GM18873 (cell line): ENCODE measurements around the gene HYI.

Experiments used
- ATAC-seq: cut with Tn5 transposase; IDR thresholded peaks from one replicate; pipeline ENCODE4 v1.9.1; 2021; ENCODE audit warnings: mild to moderate bottlenecking, moderate library complexity, moderate number of reproducible peaks; ENCODE audit not compliant: unreplicated experiment, low FRiP score

Gene HYI

GRCh38 chr1:43445606-43446387, 7.9 kb downstream of the HYI start:
- no peak for ATAC-seq

DNA sequence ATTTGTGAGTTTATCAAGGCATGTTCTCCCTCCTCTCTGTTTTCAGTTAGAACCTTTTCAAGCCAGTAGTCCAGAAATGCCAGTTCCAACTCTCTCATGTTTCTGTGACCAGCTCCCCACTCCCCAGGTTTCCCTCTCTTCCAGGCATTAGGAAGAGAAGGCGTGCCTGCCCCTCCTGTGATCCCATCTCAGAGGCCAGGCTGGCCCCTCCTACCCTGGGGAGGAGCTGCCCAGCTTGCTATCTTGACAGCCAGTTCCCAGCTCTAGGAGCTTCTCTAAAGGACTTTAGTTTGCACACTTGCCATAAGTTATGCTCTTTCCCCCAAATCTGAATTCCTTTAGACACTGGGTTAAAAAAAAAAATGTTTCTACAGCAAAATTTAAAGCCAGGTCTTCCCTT, 8.9 kb downstream of the HYI start:
- no peak for ATAC-seq

DNA sequence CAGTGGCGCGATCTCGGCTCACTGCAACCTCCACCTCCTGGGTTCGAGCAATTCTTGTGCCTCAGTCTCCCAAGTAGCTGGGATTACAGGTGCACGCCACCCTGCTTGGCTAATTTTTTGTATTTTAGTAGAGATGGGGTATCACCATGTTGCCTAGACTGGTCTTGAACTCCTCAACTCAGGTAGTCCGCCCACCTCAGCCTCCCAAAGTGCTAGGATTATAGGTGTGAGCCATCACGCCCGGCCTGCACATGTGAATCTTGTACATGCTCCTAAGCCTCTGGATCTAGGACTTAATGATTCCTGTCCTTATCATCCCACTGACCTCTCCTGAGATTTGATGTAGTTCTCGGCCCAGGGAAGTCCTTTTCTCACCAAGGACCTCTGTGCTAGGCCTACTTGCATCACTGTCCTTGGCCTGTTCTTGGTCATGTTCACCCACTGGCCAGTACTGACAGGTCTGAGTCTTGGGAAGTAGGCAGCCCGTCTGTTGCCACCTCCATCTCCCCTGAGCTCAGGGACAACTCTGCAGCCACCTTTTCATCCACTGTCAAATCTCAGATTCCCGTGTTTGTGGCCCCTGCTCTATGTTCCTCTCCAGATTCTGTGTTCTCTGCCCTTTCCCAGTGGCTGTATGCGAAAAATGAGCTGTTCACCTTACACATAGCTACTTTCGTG, 9.4 kb downstream of the HYI start:
- ATAC-seq = no peak

- no peak for ATAC-seq
These were observed 10.4 kb downstream of the HYI start for GRCh38 chr1:43443197-43443946.

GRCh38 chr1:43442756-43443155, 11.0 kb downstream of the HYI start:
- no peak for ATAC-seq

DNA sequence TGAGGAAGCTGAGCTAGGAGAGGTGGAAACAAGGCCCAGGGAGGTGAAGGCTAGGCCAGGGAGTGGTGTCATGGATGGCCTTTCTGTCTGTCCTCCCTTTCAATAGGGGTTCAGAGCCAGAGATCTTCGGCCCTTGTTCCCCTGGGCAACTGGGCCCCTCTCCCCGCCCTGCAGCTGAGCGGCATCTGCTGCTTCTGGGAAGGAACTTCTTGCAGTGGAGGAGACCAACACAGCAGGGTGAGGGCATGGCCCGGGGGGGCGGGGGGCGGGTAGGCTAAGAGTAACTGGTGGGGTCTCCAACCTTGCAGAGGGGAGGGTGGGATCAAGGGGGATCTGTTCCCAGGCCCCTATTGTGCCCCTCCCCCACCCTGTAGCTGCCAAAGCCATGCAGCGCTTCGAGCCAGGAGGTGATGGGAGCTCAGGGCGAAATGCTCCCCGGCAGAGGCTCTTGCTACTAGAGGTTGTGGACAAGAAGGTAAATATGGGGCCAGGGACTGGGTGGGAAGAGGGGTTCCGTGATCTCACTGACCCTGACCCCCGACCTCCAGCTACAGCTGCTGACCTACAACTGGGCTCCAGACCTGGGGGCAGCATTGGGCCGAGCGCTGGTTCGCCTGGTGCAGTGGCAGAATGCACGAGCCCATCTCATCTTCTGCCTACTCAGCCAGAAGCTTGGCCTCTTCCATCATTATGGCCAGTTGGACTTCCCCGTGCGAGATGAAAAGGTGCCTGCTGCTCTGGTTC, 11.7 kb downstream of the HYI start:
- no peak for ATAC-seq

DNA sequence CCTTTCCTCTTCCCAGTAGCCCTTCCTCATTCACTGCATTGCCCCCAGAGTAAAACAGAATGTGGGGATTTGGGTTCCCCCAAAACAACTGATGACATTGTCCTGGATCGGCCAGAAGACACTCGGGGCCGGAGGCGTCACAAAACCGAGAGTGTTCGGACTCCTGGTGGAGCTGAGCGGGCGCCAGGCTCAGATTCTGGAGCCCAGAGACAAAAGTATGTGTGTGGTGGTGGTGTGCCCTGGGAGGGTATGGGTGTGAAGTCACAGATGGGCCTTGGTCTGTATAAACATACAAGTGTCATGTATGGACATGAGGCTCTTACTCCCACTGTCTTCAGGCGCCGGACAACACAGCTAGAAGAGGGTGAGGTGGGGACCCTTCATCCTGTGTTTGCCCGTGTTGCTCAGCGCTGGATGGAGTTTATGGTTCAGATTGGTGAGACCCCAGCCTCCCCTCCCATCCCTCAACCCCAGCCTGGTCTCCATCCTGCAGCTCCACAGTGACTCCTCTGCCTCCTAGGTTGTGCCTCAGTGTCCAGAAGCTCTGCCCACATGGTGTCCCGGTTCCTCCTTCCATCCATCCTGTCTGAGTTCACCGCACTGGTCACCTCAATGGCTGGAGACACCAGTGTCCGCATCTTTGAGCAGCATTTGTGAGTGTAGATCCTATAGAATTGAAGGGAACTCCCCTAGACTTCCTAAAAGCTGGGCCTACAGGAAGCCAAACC, 12.4 kb downstream of the HYI start:
- no peak for ATAC-seq

DNA sequence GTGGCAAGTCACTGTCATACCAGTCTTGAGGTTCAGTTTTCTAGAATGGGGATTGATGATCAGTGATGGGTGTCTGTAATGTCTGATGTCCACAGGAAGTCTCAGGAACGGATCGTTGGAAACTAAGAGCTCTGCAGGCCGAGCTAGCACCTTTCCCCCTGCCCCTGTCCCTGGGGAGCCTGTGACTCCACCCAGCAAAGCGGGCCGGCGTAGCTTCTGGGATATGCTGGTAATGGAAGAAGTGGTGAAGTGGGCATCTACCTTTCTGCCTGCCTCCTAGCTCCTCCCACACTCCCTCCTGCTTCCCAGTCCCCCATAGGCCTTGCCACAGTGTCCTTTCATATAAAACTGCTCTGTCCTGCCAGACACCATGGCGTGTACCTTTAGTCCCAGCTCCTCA, 13.4 kb downstream of the HYI start:
- no peak for ATAC-seq

DNA sequence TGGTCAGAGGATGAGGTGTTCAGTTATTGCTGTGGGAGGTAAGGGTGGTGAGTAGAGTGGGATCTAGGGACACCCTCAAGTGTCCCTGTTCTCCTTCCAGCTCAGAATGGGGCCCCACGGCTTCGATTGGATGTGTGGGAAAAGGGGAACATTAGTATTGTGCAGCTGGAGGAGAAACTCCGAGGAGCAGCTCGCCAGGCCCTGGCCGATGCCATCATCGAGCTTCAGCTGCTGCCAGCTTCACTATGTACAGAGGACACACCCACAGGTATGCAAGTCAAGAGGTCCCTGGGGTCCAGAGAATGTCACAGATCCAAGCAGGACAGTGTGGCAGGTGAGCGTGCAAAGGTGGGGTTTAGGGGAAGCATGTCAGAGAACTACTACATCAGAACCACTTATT, 13.9 kb downstream of the HYI start:
- ATAC-seq = no peak

- ATAC-seq = no peak
These were observed 14.7 kb downstream of the HYI start for GRCh38 chr1:43438953-43439581.

DNA sequence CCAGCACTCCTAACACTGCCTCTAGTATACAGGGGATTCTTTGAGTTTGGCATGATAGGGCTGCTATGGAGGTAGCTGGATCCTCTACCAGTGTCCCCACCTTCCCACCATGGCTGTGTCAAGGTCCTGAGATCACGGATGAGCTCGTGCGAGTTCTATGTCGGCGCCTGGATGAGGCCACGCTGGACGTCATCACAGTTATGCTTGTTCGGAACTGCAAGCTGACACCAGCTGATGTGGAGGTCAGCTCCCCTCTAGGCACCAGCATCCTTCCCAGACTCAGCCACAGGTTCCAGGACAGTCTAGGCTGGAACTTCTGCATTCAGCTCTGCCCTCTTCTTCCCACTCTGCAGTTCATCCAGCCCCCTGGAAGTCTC, 15.2 kb downstream of the HYI start:
- no peak for ATAC-seq

DNA sequence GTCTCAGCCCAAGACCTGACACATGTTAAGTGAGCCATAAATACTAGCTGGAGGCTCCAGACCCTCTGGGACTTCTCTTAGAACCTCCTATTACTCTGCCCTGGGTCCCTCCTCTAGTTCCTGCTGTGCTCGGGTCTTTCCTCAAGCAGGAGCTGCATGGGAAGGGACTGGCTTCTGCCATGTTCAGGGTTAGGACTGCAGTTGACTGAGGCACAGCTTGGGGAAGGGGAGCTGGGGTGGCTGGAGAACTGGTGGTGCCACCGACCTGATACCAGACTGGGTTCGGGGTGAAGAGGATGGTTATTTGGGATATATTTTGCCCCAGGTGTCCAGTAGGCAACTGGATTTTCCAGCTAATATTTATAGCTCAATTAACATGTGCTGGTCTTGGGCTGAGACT, 15.7 kb downstream of the HYI start:
- no peak for ATAC-seq

GRCh38 chr1:43437031-43437973, 16.4 kb downstream of the HYI start:
- ATAC-seq = no peak

DNA sequence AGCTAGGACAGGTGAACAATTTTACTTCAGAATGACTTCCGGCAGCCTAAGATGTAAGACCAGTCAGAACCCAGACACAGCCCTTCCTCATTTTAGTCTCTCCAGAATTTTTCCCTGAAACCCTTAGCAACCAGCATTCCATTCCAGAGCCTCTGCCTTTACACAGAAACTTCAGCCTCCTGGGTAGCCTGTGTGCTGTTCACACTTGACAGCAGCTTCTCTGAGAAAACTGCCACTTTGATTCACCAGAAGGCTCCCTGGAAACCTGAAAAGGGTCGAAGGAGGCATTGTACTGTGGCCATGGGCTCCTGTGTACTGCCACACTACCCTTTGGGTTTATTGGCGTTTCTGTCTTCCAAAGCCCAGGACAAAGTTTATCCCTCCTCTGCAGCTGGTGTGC, 17.4 kb downstream of the HYI start:
- ATAC-seq = no peak

GRCh38 chr1:43435146-43436145, 18.3 kb downstream of the HYI start:
- ATAC-seq = no peak

DNA sequence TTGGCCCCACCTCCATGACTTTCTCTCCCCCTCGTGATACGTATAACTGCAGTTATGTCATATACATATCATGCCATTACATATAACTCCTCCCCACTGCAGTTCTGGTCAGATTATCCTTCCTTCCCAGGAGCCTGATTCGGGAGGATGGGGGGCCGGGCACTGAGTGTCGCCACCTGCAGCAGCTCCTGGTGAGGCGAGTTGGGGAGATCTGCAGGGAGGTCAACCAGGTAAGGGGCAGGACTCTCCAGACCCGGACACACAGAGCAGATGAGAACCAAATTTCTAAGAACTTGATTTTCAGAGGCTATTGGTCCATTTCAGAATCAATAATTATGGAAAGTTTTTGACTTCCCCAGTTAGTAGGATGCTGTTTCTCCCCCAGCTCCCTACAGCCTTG, 19.5 kb downstream of the HYI start:
- ATAC-seq = no peak

- ATAC-seq = no peak
These were observed 20.8 kb downstream of the HYI start for GRCh38 chr1:43432907-43433306.
